SU-DHL-6 (cell line): ENCODE results near the gene SRXN1.

ENCODE experiments used
- CTCF ChIP-seq: fragments of 200-600 bp; sonication (generic); IDR thresholded peaks from one replicate; pipeline ENCODE4 v1.5.1; 2017; ENCODE audit warnings: antibody characterized with exemption, mild to moderate bottlenecking, low read length, moderate library complexity; ENCODE audit not compliant: insufficient read depth, poor library complexity, severe bottlenecking
- EZH2phosphoT487 ChIP-seq: fragments of 200-600 bp; sonication (generic), shearing (Covaris generic); conservative IDR thresholded peaks from 2 replicates; pipeline ENCODE4 v1.6.1; 2018; ENCODE audit warnings: mild to moderate bottlenecking, antibody characterized with exemption, low read length, moderate library complexity, mixed read lengths

- TF ChIP-seq CTCF (no peak), EZH2phosphoT487 (no peak)
Measured at GRCh38 chr20:688809-689212, 35.8 kb upstream of the SRXN1 start.
